COLO829 (cell line): ENCODE measurements around the gene UGT2B11.
"Not testable (repeated sequence)": the region's sequence is repeated elsewhere in the genome, so short reads cannot be mapped to it uniquely, and the experiment has no call there.

ENCODE experiments used
- DNase-seq: peaks from one replicate; pipeline ENCODE4 v3.0.0; 2012; ENCODE audit warnings: low spot score

The UGT2B11 gene

GRCh38 chr4:69214716-69215115, at the start of gene UGT2B11:
Gene UGT2B11, minus strand, starts transcription at chr4:69214748. Its CDS starts 26 bp downstream, at chr4:69214722.
- no peak for DNase-seq

- DNase-seq: not testable (repeated sequence)
Measured at GRCh38 chr4:69253147-69253772, 38.7 kb upstream of the UGT2B11 start.

GRCh38 chr4:69250884-69251283, 36.3 kb upstream of the UGT2B11 start:
- not testable (repeated sequence) for DNase-seq

GRCh38 chr4:69242562-69243240, 28.2 kb upstream of the UGT2B11 start:
- not testable (repeated sequence) for DNase-seq

- not testable (repeated sequence) for DNase-seq
Measured at GRCh38 chr4:69241746-69242145, 27.2 kb upstream of the UGT2B11 start.

- not testable (repeated sequence) for DNase-seq
Measured at GRCh38 chr4:69240787-69241186, 26.2 kb upstream of the UGT2B11 start.

- DNase-seq: no peak
Measured at GRCh38 chr4:69239557-69240168, 25.1 kb upstream of the UGT2B11 start.

GRCh38 chr4:69239092-69239491, 24.5 kb upstream of the UGT2B11 start:
- no peak for DNase-seq

GRCh38 chr4:69224891-69225290, 10.3 kb upstream of the UGT2B11 start:
- no peak for DNase-seq

GRCh38 chr4:69223277-69223676, 8.7 kb upstream of the UGT2B11 start:
- DNase-seq: not testable (repeated sequence)

- DNase-seq: not testable (repeated sequence)
Measured at GRCh38 chr4:69218491-69218890, 3.9 kb upstream of the UGT2B11 start.

GRCh38 chr4:69210911-69211310, 3.6 kb downstream of the UGT2B11 start:
- no peak for DNase-seq

- not testable (repeated sequence) for DNase-seq
Measured at GRCh38 chr4:69198506-69198905, 16.0 kb downstream of the UGT2B11 start.

- peak; percentile 9 for DNase-seq
Measured at GRCh38 chr4:69196209-69196965, 18.2 kb downstream of the UGT2B11 start.

GRCh38 chr4:69194166-69194565, 20.4 kb downstream of the UGT2B11 start:
- no peak for DNase-seq

GRCh38 chr4:69191905-69192304, 22.6 kb downstream of the UGT2B11 start:
- DNase-seq: not testable (repeated sequence)

- not testable (repeated sequence) for DNase-seq
Measured at GRCh38 chr4:69190621-69191020, 23.9 kb downstream of the UGT2B11 start.

GRCh38 chr4:69181519-69182169, 32.9 kb downstream of the UGT2B11 start:
- not testable (repeated sequence) for DNase-seq

GRCh38 chr4:69179817-69180216, 34.7 kb downstream of the UGT2B11 start:
- not testable (repeated sequence) for DNase-seq

- DNase-seq: not testable (repeated sequence)
Measured at GRCh38 chr4:69178751-69179205, 35.8 kb downstream of the UGT2B11 start.

- peak; percentile 20 for DNase-seq
Measured at GRCh38 chr4:69170233-69171134, 44.1 kb downstream of the UGT2B11 start.
